ENCODE data around the gene TNFRSF13B. TPM values are rescaled to one million over a fixed set of nuclear protein-coding genes. Genes with fewer than 3 reads are reported as not detected.

Gene TNFRSF13B
- total and polyA plus RNA-seq, 10 of the 15 experiments (the other 5 are each of a cell fraction or from before 2014, with no cell fraction given), result 15.5 to 231 (median 119) TPM

DNA sequence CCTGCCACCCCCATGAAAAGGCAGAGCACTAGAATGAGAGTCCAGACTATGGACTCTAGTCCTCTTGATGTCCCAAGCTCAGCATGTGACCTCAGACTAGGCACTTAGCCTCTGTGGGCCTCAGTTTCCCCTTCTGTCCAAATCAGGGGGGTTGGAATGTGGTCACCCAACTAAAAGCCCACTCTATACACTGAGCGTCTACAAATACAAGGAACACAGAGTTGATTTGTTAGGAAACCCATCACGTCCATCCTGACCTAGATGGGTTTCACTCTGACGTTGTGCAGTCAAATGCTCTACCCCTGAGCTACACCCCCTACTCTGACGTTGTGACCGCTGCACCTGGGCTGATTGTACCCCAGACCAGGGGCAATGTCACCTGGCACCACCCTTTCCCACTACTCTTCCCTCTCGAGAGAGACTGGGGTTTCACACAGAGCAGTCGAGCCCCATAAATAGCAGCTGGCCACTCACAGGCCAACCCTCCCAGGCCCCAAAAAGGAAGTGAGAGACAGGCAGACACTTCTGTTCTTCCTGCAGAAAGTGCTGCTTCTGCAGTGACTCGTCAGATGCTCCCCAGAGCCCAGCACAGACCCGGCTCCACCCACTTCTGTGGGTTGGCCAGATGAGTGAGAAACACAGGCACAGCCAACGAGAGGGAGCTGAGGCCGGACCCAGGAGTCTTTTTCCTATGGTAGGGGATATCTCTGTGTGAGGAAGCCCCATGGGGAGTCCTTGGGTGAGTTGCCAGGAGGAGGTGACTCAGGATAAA lies 16.1 kb upstream of the TNFRSF13B start (continued):
- TF ChIP-seq RAD51 (IDR thresholded peaks at IDR 0.05) (peak; percentile 46; the same call in 1 of the 2 replicates), PML (IDR thresholded peaks at IDR 0.05; ENCODE audit: low read length) (peak; percentile 93), RCOR1 (conservative IDR thresholded peaks at IDR 0.05; ENCODE audit: low read depth, low read length) (peak; percentile 32; the same call in 1 of the 2 replicates), KLF5 (IDR thresholded peaks at IDR 0.05; ENCODE audit: partially characterized antibody) (peak; percentile 82), SRF (IDR thresholded peaks at IDR 0.05; ENCODE audit: low read depth in 2 of 2, low read length in 2 of 2) (peak in 1 of 2 experiments; percentile 88; a peak in 2 of 4 replicates), CREB1 (IDR thresholded peaks at IDR 0.05; ENCODE audit: low read depth) (peak; percentile 97), BCL11A (IDR thresholded peaks at IDR 0.05; ENCODE audit: low read depth, low read length) (peak; percentile 83), SUZ12 (IDR thresholded peaks at IDR 0.05; ENCODE audit: unreplicated experiment) (no peak), GABPA (IDR thresholded peaks at IDR 0.05; ENCODE audit: low read depth) (no peak; the same call in 1 of the 2 replicates), SREBF1 (IDR thresholded peaks at IDR 0.05; ENCODE audit: low read length) (0 out of 2 replicates have a peak, but pooled peaks have one; percentile 36), IRF4 (IDR thresholded peaks at IDR 0.05; ENCODE audit: low read depth, low read length) (peak; percentile 89; the same call in 1 of the 2 replicates), MTA3 (IDR thresholded peaks at IDR 0.05; ENCODE audit: borderline replicate concordance, low read length) (peak; percentile 98), ZNF384 (IDR thresholded peaks at IDR 0.05; ENCODE audit: borderline replicate concordance, low read depth, low read length) (no peak; the same call in 1 of the 2 replicates), TCF3 (IDR thresholded peaks at IDR 0.05; ENCODE audit: borderline replicate concordance, insufficient read depth, low read depth, low read length) (peak; percentile 97)
